Gastrocnemius medialis (tissue), 4 donors: ENCODE measurements around the gene PDSS2. TPM values are rescaled to one million over a fixed set of nuclear protein-coding genes. Genes with fewer than 3 reads are reported as not detected.
A peak's percentile ranks its signal among the peaks of the same experiment; 100 is the strongest.
"Not testable (repeated sequence)": the region's sequence is repeated elsewhere in the genome, so short reads cannot be mapped to it uniquely, and the experiment has no call there.

Experiments
- ATAC-seq, 2 donors: fragments of 150-250 bp; one replicate each; pipeline ENCODE4 v1.9.1; 2016
- DNase-seq, 2 donors: peaks; one replicate each; pipeline ENCODE4 v3.0.0-alpha.2; 2019
- H3K27ac ChIP-seq, 4 donors: fragments of 200-600 bp; sonication (generic); 1 replicate in 1 of 4; 2 replicates in 3 of 4; pipeline ENCODE4 v1.5.1; 2016 to 2018; ENCODE audit warnings: mild to moderate bottlenecking in 2 of 4, moderate library complexity in 1 of 4
- H3K27me3 ChIP-seq, 3 donors: fragments of 200-600 bp; sonication (generic) in 2 of 3; 1 replicate in 1 of 3; 2 replicates in 2 of 3; pipeline versions ENCODE4 v1.5.1 to v1.6.0; 2016 to 2019; ENCODE audit warnings: mild to moderate bottlenecking in 1 of 3, moderate library complexity in 1 of 3
- H3K36me3 ChIP-seq, 2 donors: fragments of 200-600 bp; sonication (generic) in 1 of 2; one replicate each; pipeline ENCODE4 v1.5.1; 2017 to 2018
- H3K4me1 ChIP-seq, 2 donors: fragments of 200-600 bp; sonication (generic) in 1 of 2; one replicate each; pipeline ENCODE4 v1.5.1; 2016 to 2017; ENCODE audit warnings: mild to moderate bottlenecking in 2 of 2
- H3K4me3 ChIP-seq, 4 donors: fragments of 200-600 bp; sonication (generic) in 3 of 4; 1 replicate in 1 of 4; 2 replicates in 3 of 4; pipeline ENCODE4 v1.5.1; 2016 to 2019; ENCODE audit warnings: mild to moderate bottlenecking in 2 of 4
- H3K9me3 ChIP-seq, 3 donors: fragments of 200-600 bp; sonication (generic) in 2 of 3; 1 replicate in 1 of 3; 2 replicates in 2 of 3; pipeline ENCODE4 v1.5.1; 2016 to 2019
- POLR2A ChIP-seq, 2 donors: fragments of 450-650 bp; IDR thresholded peaks; one replicate each; pipeline ENCODE4 v1.6.1; 2017; ENCODE audit warnings: antibody characterized with exemption in 2 of 2, mild to moderate bottlenecking in 2 of 2, moderate library complexity in 2 of 2
- in situ Hi-C, 4 donors: fragments of 200-750 bp; cut with MboI; loops; one replicate each; pipeline versions ENCODE4 v1.15.0 to v1.8.0; 2017; ENCODE audit warnings: low sequenced_read_pairs in 4 of 4
- intact Hi-C: fragments of 100-400 bp; cut with DNase I; formaldehyde crosslinking; loops from one replicate; pipeline ENCODE4 v1.15.1; 2023; ENCODE audit warnings: low total_unique reads
- total RNA-seq, 4 donors: library from RNA; depleted of rRNA; stranded (reverse); fragments of >200 nt; gene quantifications; one replicate each; pipeline versions ENCODE4 v1.1.0 to v1.2.3, GENCODE V29; 2016
- TF ChIP-seq, protein P1 (sequence below), 5 experiments: fragments of 450-650 bp in 3 of 5; fragments of 200-600 bp in 2 of 5; sonication (generic) in 2 of 5; IDR thresholded peaks in 4 of 5; conservative IDR thresholded peaks in 1 of 5; 1 replicate in 4 of 5; 2 replicates in 1 of 5; pipeline ENCODE4 v1.5.1; 2016 to 2019; ENCODE audit warnings: antibody characterized with exemption in 5 of 5, mild to moderate bottlenecking in 3 of 5, moderate library complexity in 3 of 5

PDSS2 gene
- total RNA-seq, 4 donors from 2014 or later = 6.6 to 14.3 (median 10.0) TPM

DNA sequence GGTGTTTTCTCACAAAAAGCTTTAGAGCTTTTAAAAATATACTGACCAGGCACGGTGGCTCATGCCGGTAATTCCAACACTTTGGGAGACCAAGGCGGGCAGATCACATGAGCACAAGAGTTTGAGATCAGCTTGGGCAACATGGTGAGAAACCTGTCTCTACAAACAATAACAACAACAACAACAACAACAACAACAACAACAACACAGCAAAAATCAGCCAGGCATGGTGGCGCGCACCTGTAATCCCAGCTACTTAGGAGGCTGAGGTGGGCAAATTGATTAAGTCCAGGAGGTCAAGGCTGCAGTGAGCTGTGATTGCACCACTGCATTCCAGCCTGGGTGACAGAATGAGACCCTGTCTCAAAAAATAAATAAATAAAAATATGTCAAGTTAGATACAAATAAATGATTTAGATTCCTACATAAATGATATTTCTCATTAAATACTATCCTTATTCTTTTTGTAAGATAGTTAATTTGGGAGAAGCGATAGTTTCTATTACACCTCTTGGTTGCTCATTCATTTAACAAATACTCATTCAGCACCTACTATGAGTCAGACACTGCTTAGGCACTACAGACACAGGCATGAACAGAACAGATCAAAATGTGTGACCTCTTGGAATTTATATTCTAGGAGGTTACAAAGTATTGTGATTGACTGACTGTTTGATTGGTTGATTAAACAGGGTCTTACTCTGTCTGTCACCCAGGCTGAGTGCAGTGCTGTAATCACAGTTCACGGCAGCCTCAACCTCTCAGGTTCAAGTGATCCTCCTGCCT, 260.5 kb downstream of the PDSS2 start:
- in situ Hi-C loops (no loop called here), intact Hi-C loops (no loop called here)
- Histone ChIP-seq H3K36me3 (no peaks in the 10 kb centered on the region), H3K27ac (no peak overlapping the region), H3K4me1 (no peaks in the 10 kb centered on the region), H3K4me3 (no peak overlapping the region), H3K9me3 (no peaks in the 10 kb centered on the region), H3K27me3 (no peaks in the 10 kb centered on the region)
- ATAC-seq (no peak), DNase-seq (no peak)
- TF ChIP-seq, protein P1, sequence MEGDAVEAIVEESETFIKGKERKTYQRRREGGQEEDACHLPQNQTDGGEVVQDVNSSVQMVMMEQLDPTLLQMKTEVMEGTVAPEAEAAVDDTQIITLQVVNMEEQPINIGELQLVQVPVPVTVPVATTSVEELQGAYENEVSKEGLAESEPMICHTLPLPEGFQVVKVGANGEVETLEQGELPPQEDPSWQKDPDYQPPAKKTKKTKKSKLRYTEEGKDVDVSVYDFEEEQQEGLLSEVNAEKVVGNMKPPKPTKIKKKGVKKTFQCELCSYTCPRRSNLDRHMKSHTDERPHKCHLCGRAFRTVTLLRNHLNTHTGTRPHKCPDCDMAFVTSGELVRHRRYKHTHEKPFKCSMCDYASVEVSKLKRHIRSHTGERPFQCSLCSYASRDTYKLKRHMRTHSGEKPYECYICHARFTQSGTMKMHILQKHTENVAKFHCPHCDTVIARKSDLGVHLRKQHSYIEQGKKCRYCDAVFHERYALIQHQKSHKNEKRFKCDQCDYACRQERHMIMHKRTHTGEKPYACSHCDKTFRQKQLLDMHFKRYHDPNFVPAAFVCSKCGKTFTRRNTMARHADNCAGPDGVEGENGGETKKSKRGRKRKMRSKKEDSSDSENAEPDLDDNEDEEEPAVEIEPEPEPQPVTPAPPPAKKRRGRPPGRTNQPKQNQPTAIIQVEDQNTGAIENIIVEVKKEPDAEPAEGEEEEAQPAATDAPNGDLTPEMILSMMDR (IDR thresholded peaks at IDR 0.05 in 4 of 5, conservative IDR thresholded peaks at IDR 0.05 in 1 of 5) = no peak
- TF ChIP-seq POLR2A (IDR thresholded peaks at IDR 0.05) = no peak

- TF ChIP-seq, protein P1 (IDR thresholded peaks at IDR 0.05 in 4 of 5, conservative IDR thresholded peaks at IDR 0.05 in 1 of 5) = no peak
- no peak for TF ChIP-seq POLR2A (IDR thresholded peaks at IDR 0.05)
- H3K27ac ChIP-seq = no peak overlapping the region
- no peak for ATAC-seq
- H3K4me1 ChIP-seq = peaks cover 9 to 12% of the 10 kb centered on the region in 2 donors
- in situ Hi-C loops (no loop called here), intact Hi-C loops (no loop called here)
- no peak for DNase-seq
- H3K9me3 ChIP-seq = no peaks in the 10 kb centered on the region
- no peaks in the 10 kb centered on the region for H3K27me3 ChIP-seq
- no peak overlapping the region for H3K4me3 ChIP-seq
- no peaks in the 10 kb centered on the region for H3K36me3 ChIP-seq
Observed at GRCh38 chr6:107196152-107196551, 263.2 kb downstream of the PDSS2 start.

DNA sequence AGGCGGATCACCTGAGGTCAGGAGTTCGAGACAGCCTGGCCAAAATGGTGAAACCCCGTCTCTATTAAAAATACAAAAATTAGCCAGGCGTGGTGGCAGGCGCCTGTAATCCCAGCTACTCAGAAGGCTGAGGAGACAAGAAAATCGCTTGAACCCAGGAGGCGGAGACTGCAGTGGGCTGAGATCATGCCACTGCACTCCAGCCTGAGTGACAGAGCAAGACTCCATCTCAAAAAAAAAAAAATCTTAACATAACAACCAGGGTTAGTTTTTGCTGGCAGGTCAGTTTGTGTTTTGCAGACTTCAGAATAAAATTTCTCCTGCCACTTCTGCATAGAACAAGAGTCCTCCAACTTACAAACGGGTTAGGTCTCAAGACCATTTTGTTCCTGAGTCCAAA, 264.6 kb downstream of the PDSS2 start:
- H3K36me3 ChIP-seq, H3K27ac ChIP-seq, H3K9me3 ChIP-seq, H3K4me3 ChIP-seq, DNase-seq, H3K27me3 ChIP-seq, intact Hi-C loops, in situ Hi-C loops, ATAC-seq: not testable (repeated sequence)
- H3K4me1 ChIP-seq = peaks cover 9 to 12% of the 10 kb centered on the region in 2 donors

DNA sequence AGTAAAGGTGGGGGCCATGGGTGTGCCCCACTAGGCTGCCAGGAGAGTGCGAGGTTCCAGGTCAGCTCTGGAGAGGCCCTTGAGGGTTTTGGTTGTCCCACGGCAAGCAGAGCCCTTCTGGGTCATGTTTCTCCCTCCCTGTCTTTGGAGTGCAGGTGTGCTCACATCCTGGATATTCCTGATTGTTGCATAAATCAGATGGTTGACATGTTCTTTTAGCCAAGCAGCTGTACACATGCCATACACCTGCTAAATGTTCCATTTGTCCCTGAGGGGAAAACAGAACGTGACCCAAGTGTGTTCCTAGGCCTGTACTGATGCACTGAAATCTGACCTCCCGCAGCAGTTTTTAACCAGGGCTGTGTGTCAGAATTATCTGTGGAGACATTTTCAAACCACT, 266.5 kb downstream of the PDSS2 start:
- Histone ChIP-seq H3K27me3 (no peaks in the 10 kb centered on the region), H3K36me3 (no peaks in the 10 kb centered on the region), H3K4me3 (no peak overlapping the region), H3K9me3 (no peaks in the 10 kb centered on the region), H3K27ac (peak overlapping the region; percentile 64 to 82 (median 74)), H3K4me1 (peaks cover 9 to 12% of the 10 kb centered on the region in 2 donors)
- ATAC-seq (peak; percentile 97 to 98), DNase-seq (peak; percentile 59 to 67)
- in situ Hi-C loops (no loop called here), intact Hi-C loops (no loop called here)
- TF ChIP-seq POLR2A (IDR thresholded peaks at IDR 0.05) = no peak
- TF ChIP-seq, protein P1 (IDR thresholded peaks at IDR 0.05 in 4 of 5, conservative IDR thresholded peaks at IDR 0.05 in 1 of 5) = no peak

DNA sequence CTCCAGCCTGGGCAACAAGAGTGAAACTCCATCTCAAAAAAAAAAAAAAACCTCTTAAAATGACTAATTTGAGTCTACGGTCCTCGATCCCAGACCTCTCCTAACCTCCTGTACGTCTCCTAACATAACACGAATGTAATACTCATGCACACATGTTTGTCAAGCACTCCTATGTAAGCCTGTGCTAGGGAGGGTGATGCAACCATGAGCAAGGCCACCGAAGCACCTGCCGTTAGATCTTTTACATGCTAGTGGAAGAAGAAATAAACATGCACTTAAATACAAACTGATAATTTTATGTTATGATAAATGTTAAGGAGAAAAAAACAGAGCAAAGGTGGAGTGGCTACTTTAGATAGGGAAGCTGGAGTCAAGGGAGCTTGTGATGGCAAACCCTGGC, 271.7 kb downstream of the PDSS2 start:
- TF ChIP-seq POLR2A (IDR thresholded peaks at IDR 0.05) = no peak
- TF ChIP-seq, protein P1 (IDR thresholded peaks at IDR 0.05 in 4 of 5, conservative IDR thresholded peaks at IDR 0.05 in 1 of 5) = no peak
- Histone ChIP-seq H3K27me3 (no peaks in the 10 kb centered on the region), H3K36me3 (no peaks in the 10 kb centered on the region), H3K4me1 (peaks cover 1 to 3% of the 10 kb centered on the region in 2 donors), H3K4me3 (no peak overlapping the region), H3K27ac (no peak overlapping the region), H3K9me3 (no peaks in the 10 kb centered on the region)
- no peak for ATAC-seq
- in situ Hi-C loops = no loop called here
- intact Hi-C loops = no loop called here
- no peak for DNase-seq
